GM12892 (cell line): ENCODE results near the gene MYPOP.

Source experiments
- POLR2A ChIP-seq: IDR thresholded peaks from 2 replicates; pipeline ENCODE4 v1.6.1; 2011; ENCODE audit warnings: low read depth, low read length, control low read depth
- POLR2AphosphoS5 ChIP-seq: IDR thresholded peaks from 2 replicates; pipeline ENCODE4 v1.6.1; 2011; ENCODE audit warnings: low read depth, low read length, control low read depth

DNA sequence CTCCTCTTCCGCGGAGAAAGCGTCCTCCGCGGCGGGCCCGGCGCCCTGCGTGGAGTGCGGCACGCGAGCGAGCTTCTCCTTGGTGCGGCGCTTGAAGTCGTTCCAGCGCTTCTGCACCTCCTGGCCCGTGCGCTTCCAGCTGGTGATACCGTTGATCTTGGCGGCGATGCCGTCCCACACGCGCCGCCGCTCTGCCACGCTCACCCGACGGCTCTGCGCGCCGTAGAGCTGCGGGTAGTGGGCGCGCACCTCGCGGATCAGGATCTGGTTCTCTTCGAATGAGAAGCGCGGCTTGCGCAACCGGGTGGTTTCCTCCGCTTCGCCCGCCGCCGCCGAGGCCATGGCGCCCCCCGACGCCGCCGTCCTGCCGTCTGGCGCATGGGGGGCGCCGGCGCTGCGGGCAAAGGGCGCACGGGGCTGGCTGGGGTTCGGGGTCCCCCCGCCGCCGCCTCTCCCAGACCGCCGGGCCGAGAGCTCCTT is 941 bp downstream of the MYPOP start:
- no peak for TF ChIP-seq POLR2A
- no peak for TF ChIP-seq POLR2AphosphoS5
